Epithelial cell of prostate (primary cell): Measurements from ENCODE around the gene PANX1.
A peak's percentile ranks its signal among the peaks of the same experiment; 100 is the strongest.
"Not testable (repeated sequence)": the region's sequence is repeated elsewhere in the genome, so short reads cannot be mapped to it uniquely, and the experiment has no call there.

Experiments used
- DNase-seq: peaks from one replicate; pipeline ENCODE4 v3.0.0-alpha.2; 2011; ENCODE audit warnings: low read depth, low spot score
- H3K27ac ChIP-seq: fragments of 450-650 bp; 2 replicates; pipeline ENCODE4 v1.5.1; 2017; ENCODE audit warnings: mild to moderate bottlenecking

The PANX1 gene

GRCh38 chr11:94128746-94129511, at the start of gene PANX1:
TSS of gene PANX1 (plus strand) at chr11:94128841. CDS start at chr11:94129313, 472 bp downstream.
- H3K27ac ChIP-seq, result peak within 1 kb of the TSS; percentile 97
- DNase-seq, result no peak

- no peak for DNase-seq
- H3K27ac ChIP-seq, result no peak overlapping the region
Measured at GRCh38 chr11:94084164-94084563, 44.5 kb upstream of the PANX1 start.

GRCh38 chr11:94088906-94089305, 39.7 kb upstream of the PANX1 start:
- DNase-seq, result no peak
- no peak overlapping the region for H3K27ac ChIP-seq

- DNase-seq, result no peak
- no peak overlapping the region for H3K27ac ChIP-seq
Measured at GRCh38 chr11:94089341-94089740, 39.3 kb upstream of the PANX1 start.

GRCh38 chr11:94090401-94090800, 38.2 kb upstream of the PANX1 start:
- no peak for DNase-seq
- no peak overlapping the region for H3K27ac ChIP-seq

- no peak for DNase-seq
- H3K27ac ChIP-seq, result no peak overlapping the region
Measured at GRCh38 chr11:94091091-94091490, 37.5 kb upstream of the PANX1 start.

GRCh38 chr11:94100253-94100652, 28.4 kb upstream of the PANX1 start:
- peak overlapping the region; percentile 9 for H3K27ac ChIP-seq

GRCh38 chr11:94103471-94103870, 25.2 kb upstream of the PANX1 start:
- H3K27ac ChIP-seq, result no peak overlapping the region
- no peak for DNase-seq

More at GRCh38 chr11:94100253-94100652, 28.4 kb upstream of the PANX1 start:
- no peak for DNase-seq

GRCh38 chr11:94104734-94105133, 23.9 kb upstream of the PANX1 start:
- H3K27ac ChIP-seq, result peak overlapping the region; percentile 17
- no peak for DNase-seq

GRCh38 chr11:94106716-94107115, 21.9 kb upstream of the PANX1 start:
- DNase-seq, result no peak
- H3K27ac ChIP-seq, result no peak overlapping the region

- DNase-seq, result no peak
- H3K27ac ChIP-seq, result no peak overlapping the region
Measured at GRCh38 chr11:94107363-94107762, 21.3 kb upstream of the PANX1 start.

- DNase-seq, result no peak
- no peak overlapping the region for H3K27ac ChIP-seq
Measured at GRCh38 chr11:94111241-94111640, 17.4 kb upstream of the PANX1 start.

GRCh38 chr11:94111660-94112059, 17.0 kb upstream of the PANX1 start:
- no peak overlapping the region for H3K27ac ChIP-seq
- no peak for DNase-seq

GRCh38 chr11:94112206-94112953, 16.3 kb upstream of the PANX1 start:
- H3K27ac ChIP-seq, result peak overlapping the region; percentile 49
- no peak for DNase-seq

- DNase-seq, result no peak
- no peak overlapping the region for H3K27ac ChIP-seq
Measured at GRCh38 chr11:94117197-94117574, 11.5 kb upstream of the PANX1 start.

GRCh38 chr11:94117871-94118270, 10.8 kb upstream of the PANX1 start:
- no peak for DNase-seq
- no peak overlapping the region for H3K27ac ChIP-seq

- not testable (repeated sequence) for DNase-seq, H3K27ac ChIP-seq
Measured at GRCh38 chr11:94119676-94120075, 9.0 kb upstream of the PANX1 start.

- H3K27ac ChIP-seq, DNase-seq: not testable (repeated sequence)
Measured at GRCh38 chr11:94120516-94120915, 8.1 kb upstream of the PANX1 start.

GRCh38 chr11:94120946-94121345, 7.7 kb upstream of the PANX1 start:
- no peak for DNase-seq
- H3K27ac ChIP-seq, result no peak overlapping the region

- no peak overlapping the region for H3K27ac ChIP-seq
- DNase-seq, result no peak
Measured at GRCh38 chr11:94125407-94126115, 3.1 kb upstream of the PANX1 start.

- H3K27ac ChIP-seq, result peak overlapping the region; percentile 97
- no peak for DNase-seq
Measured at GRCh38 chr11:94127638-94128037, 1.0 kb upstream of the PANX1 start.
